ENCODE measurements around the gene HLCS. TPM values are rescaled to one million over a fixed set of nuclear protein-coding genes. Genes with fewer than 3 reads are reported as not detected.

HLCS gene
- polyA plus RNA-seq, 1 of the 3 experiments (the other 2 are of a cell fraction), result 13.0 TPM

- Histone ChIP-seq H3K9ac (no peak overlapping the region), H3K4me2 (no peak overlapping the region), H3K9me3 (no peaks in the 10 kb centered on the region), H3K36me3 (replicated peaks in 1 of 2; ENCODE audit: control insufficient read depth in 1 of 2, insufficient read depth in 2 of 2, low read length in 1 of 2) (peaks cover 0 to 8% of the 10 kb centered on the region in 2 experiments), H3K9me2 (no peaks in the 10 kb centered on the region), H2AFZ (ENCODE audit: low read depth) (no peak overlapping the region), H3K4me3 (ENCODE audit: low read depth in 2 of 2, low read length in 1 of 2) (no peak overlapping the region), H3K79me2 (ENCODE audit: insufficient read depth) (no peaks in the 10 kb centered on the region; the same call in 1 of the 2 replicates), H3F3A (replicated peaks; ENCODE audit: insufficient read depth) (no peaks in the 10 kb centered on the region), H3K27me3 (ENCODE audit: insufficient read depth) (no peaks in the 10 kb centered on the region), H4K20me1 (ENCODE audit: insufficient read depth) (no peaks in the 10 kb centered on the region), H3K4me1 (ENCODE audit: control insufficient read depth in 1 of 2, insufficient read depth in 2 of 2, low read depth in 1 of 2, low read length in 1 of 2) (peaks cover 7% of the 10 kb centered on the region in 2 experiments; a peak in 2 of 4 replicates), H3K27ac (ENCODE audit: low read depth in 2 of 2, low read length in 1 of 2) (no peak overlapping the region)
- no peak for TF ChIP-seq TEAD4 (IDR thresholded peaks at IDR 0.05; ENCODE audit: borderline replicate concordance, insufficient read depth)
- TF ChIP-seq ELF1 (IDR thresholded peaks at IDR 0.05), result no peak
- TF ChIP-seq MXI1 (IDR thresholded peaks at IDR 0.05; ENCODE audit: low read depth, low read length), result no peak
- TF ChIP-seq, protein P1, sequence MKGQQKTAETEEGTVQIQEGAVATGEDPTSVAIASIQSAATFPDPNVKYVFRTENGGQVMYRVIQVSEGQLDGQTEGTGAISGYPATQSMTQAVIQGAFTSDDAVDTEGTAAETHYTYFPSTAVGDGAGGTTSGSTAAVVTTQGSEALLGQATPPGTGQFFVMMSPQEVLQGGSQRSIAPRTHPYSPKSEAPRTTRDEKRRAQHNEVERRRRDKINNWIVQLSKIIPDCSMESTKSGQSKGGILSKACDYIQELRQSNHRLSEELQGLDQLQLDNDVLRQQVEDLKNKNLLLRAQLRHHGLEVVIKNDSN (IDR thresholded peaks at IDR 0.05; ENCODE audit: borderline replicate concordance, low read depth), result no peak
- no peak for TF ChIP-seq RFX5 (IDR thresholded peaks at IDR 0.05; ENCODE audit: low read length)
- no peak for TF ChIP-seq MEF2A (IDR thresholded peaks at IDR 0.05; ENCODE audit: borderline replicate concordance, low read depth)
- no peak for TF ChIP-seq TCF12 (IDR thresholded peaks at IDR 0.05)
- TF ChIP-seq RCOR1 (IDR thresholded peaks at IDR 0.05; ENCODE audit: low read length), result no peak
- TF ChIP-seq, protein P2, sequence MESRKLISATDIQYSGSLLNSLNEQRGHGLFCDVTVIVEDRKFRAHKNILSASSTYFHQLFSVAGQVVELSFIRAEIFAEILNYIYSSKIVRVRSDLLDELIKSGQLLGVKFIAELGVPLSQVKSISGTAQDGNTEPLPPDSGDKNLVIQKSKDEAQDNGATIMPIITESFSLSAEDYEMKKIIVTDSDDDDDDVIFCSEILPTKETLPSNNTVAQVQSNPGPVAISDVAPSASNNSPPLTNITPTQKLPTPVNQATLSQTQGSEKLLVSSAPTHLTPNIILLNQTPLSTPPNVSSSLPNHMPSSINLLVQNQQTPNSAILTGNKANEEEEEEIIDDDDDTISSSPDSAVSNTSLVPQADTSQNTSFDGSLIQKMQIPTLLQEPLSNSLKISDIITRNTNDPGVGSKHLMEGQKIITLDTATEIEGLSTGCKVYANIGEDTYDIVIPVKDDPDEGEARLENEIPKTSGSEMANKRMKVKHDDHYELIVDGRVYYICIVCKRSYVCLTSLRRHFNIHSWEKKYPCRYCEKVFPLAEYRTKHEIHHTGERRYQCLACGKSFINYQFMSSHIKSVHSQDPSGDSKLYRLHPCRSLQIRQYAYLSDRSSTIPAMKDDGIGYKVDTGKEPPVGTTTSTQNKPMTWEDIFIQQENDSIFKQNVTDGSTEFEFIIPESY (IDR thresholded peaks at IDR 0.05; ENCODE audit: borderline replicate concordance, low read depth), result no peak
- TF ChIP-seq SMC3 (IDR thresholded peaks at IDR 0.05; ENCODE audit: low read depth, low read length), result no peak
- TF ChIP-seq YY1 (IDR thresholded peaks at IDR 0.05; ENCODE audit: low read depth), result no peak
- TF ChIP-seq, protein P3, sequence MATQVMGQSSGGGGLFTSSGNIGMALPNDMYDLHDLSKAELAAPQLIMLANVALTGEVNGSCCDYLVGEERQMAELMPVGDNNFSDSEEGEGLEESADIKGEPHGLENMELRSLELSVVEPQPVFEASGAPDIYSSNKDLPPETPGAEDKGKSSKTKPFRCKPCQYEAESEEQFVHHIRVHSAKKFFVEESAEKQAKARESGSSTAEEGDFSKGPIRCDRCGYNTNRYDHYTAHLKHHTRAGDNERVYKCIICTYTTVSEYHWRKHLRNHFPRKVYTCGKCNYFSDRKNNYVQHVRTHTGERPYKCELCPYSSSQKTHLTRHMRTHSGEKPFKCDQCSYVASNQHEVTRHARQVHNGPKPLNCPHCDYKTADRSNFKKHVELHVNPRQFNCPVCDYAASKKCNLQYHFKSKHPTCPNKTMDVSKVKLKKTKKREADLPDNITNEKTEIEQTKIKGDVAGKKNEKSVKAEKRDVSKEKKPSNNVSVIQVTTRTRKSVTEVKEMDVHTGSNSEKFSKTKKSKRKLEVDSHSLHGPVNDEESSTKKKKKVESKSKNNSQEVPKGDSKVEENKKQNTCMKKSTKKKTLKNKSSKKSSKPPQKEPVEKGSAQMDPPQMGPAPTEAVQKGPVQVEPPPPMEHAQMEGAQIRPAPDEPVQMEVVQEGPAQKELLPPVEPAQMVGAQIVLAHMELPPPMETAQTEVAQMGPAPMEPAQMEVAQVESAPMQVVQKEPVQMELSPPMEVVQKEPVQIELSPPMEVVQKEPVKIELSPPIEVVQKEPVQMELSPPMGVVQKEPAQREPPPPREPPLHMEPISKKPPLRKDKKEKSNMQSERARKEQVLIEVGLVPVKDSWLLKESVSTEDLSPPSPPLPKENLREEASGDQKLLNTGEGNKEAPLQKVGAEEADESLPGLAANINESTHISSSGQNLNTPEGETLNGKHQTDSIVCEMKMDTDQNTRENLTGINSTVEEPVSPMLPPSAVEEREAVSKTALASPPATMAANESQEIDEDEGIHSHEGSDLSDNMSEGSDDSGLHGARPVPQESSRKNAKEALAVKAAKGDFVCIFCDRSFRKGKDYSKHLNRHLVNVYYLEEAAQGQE (IDR thresholded peaks at IDR 0.05; ENCODE audit: low read depth, low read length), result no peak
- TF ChIP-seq FOSL2 (IDR thresholded peaks at IDR 0.05; ENCODE audit: borderline replicate concordance, low read depth), result no peak
- no peak for TF ChIP-seq CTCF (IDR thresholded peaks at IDR 0.05)
- TF ChIP-seq TAF1 (IDR thresholded peaks at IDR 0.05; ENCODE audit: borderline replicate concordance, low read depth, low read length), result no peak
- TF ChIP-seq GATA2 (CRISPR knock-in tag; IDR thresholded peaks at IDR 0.05), result no peak
- TF ChIP-seq, protein P4, sequence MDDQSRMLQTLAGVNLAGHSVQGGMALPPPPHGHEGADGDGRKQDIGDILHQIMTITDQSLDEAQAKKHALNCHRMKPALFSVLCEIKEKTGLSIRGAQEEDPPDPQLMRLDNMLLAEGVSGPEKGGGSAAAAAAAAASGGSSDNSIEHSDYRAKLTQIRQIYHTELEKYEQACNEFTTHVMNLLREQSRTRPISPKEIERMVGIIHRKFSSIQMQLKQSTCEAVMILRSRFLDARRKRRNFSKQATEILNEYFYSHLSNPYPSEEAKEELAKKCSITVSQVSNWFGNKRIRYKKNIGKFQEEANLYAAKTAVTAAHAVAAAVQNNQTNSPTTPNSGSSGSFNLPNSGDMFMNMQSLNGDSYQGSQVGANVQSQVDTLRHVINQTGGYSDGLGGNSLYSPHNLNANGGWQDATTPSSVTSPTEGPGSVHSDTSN (IDR thresholded peaks at IDR 0.05), result no peak
- TF ChIP-seq SIN3A (IDR thresholded peaks at IDR 0.05; ENCODE audit: borderline replicate concordance, low read depth, low read length), result no peak
- POLR2A ChIA-PET, result no interaction called here
- 91% methylated on average over 13 of the region's 17 CpGs for WGBS (ENCODE audit: low lambda C conversion rate)
- DNase-seq, result no peak
- CTCF ChIA-PET, result interaction anchor here (0.8 to 1.0 kb wide), 4 partner anchors 13 to 314 kb away, joined by 3 to 6 read pairs (median 3); no protein-coding TSS in a partner anchor
Measured at GRCh38 chr21:36915014-36915695, 51.3 kb downstream of the HLCS start.
